GM21447 (cell line): Measurements from ENCODE around the gene ZNF134.

Experiments
- ATAC-seq: cut with Tn5 transposase; IDR thresholded peaks from one replicate; pipeline ENCODE4 v1.9.1; 2021; ENCODE audit not compliant: unreplicated experiment

ZNF134 gene

DNA sequence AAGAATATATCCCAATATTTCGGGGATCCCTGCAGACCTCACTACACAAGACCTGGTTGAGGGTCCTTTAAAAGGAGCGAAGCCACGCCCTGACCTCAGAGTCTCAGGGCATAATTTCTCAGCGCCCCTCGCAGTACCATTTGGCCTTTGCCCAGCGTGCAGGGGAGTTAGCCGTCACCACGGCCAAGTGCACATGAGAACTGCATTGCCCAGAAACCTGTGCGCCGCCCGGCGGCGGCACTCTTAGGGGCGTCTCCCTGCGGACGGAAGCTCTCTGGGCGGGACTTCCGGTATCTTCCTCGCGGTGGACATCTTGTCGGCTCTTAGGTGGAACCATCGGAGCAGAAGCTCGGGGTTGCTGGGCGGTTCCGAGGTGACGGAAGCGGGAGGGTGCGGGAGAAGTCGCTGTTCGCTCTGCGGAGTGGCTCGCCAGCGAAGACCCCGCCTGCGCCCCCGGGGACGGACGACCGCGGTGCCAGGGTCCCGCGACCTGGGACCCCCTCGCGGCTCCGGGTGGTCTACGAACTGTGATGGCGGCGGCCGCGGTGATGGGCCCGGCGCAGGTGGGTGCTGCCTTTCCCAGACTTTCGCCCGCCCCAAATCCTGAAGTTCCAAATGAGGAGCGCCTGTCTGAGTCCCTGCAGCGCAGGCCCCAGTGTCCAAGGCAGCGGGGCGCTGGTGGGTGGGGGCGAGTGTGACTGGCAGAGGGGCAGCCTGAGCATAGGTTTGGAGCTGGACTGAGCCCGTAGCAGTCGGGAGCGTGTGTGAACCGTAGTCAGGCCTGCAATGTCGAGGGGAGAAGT is at the start of gene ZNF134:
TSS of gene ZNF134 (plus strand) at position 302 of the 803 bp plus-strand sequence. CDS start 5,227 bp downstream, outside the sequence.
- peak; percentile 97 for ATAC-seq

DNA sequence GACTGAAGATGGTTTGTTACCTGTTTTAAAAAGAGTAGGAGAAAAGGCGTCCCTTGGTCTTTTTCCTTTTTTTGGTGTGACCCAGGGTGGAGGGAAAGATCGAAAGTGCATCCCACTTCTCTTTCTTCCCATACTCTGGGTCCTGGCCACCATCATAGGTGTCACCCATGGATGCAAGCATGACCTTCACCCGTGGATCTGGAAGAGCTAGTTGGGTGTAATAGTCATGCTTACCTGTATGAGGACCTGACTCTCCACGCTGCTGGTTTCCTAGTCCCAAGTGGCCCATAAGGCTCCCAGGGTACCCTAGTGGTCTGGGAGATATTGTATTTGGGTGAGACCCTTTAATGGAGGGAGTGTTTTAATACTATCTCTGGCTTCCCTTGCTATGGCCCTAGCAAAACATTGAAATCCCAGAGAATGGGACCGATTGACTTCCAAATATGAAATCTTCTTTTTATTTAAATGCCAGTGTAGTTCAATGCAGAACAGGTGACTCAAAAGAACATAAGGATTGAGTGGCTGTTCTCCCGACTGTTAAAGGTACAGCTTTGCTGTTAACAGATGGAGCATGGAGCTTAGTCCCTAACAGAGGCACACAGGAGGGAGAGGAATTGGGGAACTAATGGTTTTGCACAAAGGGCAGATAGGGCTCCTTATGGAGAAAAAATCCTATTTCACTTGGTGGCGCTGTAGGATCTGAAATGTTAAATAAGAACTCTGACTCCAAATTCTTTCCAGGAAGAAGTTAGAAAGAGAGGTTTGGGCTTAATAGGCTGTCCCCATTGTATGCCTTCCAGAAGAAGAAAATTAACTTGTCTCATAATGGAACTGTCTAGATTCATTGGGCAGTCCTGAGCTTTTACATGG is 47.4 kb upstream of the ZNF134 start:
- no peak for ATAC-seq

DNA sequence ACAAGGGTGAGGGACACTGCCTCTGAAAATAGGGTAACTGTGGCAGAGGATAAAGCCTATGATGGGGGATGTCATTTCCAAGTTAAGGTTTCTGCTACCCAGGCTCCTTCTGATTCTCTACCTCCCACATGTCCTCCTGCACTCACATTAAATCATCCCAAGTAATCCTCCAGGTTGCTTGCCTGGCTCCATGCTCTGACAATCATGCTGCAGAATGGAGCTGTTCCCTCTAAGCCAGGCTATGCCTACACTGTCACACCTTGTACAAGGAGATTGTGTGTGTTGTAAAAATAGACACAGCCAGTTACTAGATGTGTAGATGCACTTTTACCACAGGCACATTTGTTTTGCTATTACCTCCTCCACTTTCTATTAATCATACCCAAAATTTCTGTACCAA is 43.3 kb upstream of the ZNF134 start:
- ATAC-seq, result no peak

DNA sequence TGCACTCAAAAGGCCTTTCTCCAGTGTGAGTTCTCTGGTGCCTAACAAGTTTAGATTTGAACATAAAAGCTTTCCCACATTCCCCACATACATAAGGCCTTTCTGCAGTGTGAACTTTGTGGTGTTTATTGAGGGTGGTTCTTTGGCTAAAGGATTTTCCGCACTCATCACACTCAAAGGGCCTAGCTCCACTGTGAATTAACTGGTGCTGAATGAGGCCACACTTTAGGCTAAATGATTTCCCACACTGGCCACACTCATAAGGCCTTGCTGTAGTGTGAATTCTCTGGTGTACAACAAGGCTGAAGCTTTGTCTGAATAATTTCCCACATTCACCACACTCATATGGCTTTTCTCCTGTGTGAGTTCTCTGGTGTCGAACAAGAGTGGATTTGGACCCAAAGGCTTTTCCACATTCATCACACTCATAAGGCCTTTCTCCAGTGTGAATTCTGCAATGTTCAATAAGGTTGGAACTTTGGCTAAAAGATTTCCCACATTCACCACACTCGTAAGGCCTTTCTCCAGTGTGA is 41.6 kb upstream of the ZNF134 start:
- no peak for ATAC-seq

DNA sequence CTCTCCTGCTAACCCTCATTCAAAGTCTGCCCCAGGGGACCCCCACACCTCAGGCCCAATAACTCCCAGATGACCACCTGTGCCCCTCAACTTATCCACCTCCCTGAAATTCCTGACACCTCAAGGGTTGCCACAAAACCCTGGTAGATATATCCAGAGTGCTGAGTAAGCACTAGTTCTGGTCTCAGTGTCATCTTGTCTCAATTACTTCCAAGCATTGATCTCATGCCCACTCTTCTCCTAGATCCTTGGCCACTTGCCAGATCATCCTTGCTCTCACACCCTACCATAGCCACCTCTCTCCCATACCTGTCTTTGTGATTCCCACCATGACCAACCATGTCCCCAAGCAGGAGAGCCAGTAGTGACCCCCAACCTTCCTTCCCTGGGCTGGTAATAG is 37.4 kb upstream of the ZNF134 start:
- ATAC-seq, result no peak

DNA sequence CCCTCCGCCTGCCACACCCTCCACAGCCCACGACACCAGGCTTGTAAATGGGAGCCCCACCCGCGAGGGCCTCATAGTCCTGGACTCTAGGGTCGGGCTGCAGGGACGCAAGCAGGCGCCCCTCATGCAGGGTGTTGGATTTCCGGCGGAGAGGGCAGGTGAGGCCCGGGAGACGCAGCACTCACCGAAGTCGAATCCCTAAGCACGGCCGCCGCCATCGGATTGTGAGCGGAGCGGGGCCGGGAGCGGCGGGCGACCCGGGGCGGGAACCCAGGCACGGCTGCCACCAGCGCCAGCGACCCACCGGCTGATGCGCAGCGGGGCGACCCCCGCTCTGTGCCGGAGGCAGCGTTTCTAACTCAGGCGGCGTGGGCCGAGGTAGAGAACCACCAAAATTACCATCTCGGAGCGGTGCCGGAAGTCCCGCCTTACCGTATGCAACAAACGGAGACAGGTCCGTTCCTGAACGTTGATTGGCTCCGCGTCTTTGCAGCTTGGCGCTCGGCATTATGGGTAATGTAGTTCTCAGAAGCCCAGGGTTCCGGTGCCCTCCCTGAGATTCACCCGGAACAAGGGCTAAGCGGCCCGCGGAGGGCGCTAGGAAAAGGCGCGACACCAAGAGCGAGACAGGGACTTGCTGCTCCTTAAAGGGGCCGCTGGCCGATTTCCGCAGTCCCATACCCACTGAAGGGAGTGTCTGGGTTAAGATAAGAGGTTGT is 35.4 kb upstream of the ZNF134 start, which contains the start of gene ZNF416:
TSS of gene ZNF416 (minus strand) at position 425 of the 719 bp plus-strand sequence. CDS start at position 218, 207 bp downstream.
- ATAC-seq, result peak; percentile 92

DNA sequence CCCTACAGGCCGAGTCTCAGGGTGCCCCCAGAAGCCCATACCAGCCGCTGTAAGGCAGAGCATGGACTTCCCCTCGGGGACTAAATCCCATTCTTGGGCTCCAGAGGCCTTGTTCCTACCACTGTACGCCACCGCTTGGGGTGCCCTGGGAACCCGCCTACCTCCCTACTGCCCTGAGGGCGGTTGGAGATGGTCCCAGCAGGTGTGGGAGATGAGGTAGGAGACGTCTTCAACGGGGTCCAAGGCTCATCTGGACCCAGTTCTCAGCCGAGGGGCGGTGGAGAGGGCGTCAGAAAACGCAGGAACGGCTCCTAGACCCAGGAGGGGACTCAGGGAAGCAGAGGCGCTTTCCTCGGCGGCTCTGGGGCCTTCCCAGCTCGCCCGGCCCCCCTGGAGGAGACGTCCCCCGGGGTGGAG is 30.9 kb upstream of the ZNF134 start:
- no peak for ATAC-seq

DNA sequence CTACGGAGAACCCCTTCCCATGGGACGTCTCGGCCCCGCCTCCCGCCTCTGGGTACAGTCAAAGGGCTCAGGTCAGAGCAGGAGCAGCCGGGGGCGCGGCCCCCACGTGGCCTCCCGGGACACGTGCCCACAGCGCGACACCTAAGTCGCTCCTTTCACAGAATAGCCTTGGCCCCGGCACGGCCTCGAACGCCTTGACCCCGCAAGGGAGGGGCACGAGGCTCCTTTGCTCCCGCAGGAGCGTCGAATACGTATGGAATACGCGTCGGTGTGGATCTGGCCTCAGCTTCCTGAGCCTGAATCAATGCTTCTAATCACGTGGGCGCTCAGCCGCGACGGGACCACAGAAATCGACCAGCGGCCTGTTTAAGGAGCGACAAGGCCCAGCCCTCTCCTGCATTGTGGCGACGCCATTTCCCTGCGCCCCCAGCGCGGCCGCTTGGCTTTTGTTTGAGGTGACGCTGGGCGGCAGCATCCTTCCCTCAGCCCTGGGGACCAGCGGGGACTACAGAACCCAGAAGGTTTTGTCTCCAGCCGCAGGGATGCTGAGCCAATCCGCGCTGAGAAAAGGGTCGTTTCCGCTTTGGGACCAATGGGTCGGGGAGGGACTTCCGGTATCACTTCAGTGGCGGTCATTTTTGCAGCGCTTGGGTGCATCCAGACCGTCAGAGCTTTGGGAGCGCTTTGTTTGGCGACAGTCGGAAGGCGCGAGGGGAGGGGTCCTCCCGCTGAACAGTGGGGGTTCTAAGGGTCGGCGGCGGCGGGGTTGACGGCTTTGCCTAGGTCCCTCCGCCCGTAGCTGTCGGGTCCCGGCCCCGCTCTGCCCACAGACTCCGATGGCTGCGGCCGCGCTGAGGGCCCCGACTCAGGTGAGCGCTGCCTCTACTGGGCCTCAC is 30.3 kb upstream of the ZNF134 start, which contains the start of gene ZIK1:
TSS of gene ZIK1 (plus strand) at position 625 of the 896 bp plus-strand sequence. CDS start at position 837, 212 bp downstream.
- peak; percentile 85 for ATAC-seq

DNA sequence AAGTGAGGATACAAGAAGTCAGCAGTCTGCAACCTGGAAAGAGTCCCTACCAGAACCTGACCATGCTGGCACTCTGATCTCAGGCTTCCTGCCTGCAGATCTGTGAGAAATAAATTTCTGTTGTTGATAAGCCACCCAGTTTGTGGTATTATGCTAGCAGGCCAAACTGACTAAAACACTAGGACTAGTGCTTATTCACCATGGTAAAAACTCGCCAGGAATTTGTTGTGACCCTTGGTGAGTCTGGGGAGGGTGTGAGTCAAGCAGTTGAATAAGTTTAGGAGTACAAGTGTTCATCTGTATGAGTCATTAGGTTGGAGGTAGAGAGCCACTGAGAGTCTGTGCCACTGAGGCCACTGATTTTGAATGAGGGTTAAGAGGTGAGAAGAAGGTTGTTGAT is 26.5 kb upstream of the ZNF134 start:
- no peak for ATAC-seq

DNA sequence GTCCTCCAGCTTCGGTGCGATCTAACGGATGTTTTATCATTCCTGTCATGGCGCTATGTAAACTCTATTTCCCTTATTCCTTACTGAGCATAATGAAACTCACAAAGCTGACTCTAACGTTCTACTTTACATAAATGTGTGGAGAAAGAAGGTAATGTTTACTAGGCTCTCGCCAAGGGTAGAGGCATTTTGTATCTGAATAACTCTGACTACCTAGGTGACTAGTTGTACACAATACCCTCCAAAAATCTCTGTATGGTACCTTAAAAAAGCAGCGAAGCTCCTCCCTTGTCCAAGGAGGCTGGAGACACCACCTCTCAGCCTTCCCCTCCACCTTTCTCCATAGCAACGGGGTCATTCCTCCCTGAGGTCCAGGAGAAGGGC is 14.7 kb upstream of the ZNF134 start:
- no peak for ATAC-seq

DNA sequence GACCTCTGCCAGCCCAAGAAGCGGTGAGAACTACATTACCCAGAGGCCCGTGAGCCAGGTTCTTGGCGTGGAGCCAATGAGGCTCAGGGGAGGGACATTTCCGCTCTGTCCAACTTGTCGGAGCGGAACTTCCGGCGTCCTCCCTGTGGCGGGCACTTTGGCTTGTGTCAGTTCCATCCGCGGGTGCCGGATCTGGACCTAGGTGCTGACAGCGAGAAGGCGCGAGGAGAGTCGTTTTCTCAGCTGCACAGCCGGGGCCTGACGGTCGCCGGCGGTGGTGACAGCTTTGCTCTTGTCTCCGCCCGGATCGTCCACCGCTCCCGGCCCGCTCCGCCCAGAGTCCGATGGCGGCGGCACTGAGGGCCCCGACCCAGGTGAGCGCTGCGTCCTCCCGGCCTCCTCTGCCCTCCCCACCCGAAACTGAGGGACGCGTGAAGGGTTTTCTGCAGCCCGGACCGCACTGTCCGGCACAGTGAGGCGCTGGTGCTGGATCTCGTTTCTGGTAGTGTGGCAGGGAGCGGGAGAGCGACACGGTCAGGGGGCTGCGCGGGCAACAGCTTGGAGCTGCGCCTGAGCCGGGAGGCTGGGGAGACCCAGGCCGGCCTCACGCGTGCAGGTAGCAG is 14.2 kb upstream of the ZNF134 start, which contains the start of gene ZNF530:
TSS of gene ZNF530 (plus strand) at position 125 of the 623 bp plus-strand sequence. CDS start 4,461 bp downstream, outside the sequence.
- peak; percentile 97 for ATAC-seq

DNA sequence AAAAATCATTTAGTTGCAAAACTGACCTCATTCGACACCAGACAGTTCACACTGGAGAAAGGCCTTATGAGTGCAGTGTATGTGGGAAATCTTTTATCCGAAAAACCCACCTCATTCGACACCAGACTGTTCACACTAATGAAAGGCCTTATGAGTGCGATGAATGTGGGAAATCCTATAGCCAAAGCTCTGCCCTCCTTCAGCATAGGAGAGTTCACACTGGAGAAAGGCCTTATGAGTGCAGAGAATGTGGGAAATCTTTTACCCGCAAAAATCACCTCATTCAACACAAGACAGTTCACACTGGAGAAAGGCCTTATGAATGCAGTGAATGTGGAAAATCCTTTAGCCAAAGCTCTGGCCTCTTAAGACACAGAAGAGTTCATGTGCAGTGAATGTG is 7.1 kb upstream of the ZNF134 start:
- no peak for ATAC-seq

DNA sequence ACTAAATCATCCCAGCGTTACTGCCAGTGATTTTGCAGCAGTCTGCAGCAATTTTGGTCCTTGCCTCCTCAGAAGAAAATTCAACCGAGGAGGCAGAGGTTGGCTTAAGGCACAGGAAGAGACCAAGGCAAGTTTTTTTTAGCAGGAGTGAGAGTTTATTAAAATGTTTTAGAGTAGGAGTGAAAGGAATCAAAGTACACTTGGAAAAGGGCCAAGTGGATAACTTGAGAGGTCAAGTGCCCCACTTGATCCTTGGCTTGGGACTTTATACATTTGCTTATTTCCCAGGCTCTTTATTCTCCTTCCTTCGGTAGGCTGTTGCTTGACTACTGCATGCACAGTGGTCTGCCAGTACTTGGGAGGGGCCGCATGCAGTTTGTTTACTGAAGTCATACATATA is 2.9 kb upstream of the ZNF134 start:
- ATAC-seq, result no peak

DNA sequence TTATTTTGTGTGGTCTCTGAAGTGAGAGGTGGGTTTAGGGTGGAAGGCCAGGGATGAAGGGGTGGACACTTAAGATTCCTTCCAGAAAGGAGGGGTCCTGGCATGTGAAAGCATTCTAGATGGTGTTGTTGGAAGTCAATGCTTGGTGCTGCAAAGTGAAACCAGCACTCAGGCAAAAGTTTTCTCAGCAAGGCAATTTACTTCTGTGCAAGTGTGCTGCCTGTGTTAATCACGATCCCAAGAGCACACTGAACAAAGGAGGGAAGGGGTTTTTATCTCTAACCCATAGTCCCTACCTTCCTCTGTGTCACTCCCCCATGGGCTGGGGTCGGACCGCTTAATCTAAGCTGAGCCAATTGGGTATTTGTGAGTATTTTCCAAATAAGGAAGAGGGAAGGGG is 1.3 kb downstream of the ZNF134 start:
- ATAC-seq, result no peak

DNA sequence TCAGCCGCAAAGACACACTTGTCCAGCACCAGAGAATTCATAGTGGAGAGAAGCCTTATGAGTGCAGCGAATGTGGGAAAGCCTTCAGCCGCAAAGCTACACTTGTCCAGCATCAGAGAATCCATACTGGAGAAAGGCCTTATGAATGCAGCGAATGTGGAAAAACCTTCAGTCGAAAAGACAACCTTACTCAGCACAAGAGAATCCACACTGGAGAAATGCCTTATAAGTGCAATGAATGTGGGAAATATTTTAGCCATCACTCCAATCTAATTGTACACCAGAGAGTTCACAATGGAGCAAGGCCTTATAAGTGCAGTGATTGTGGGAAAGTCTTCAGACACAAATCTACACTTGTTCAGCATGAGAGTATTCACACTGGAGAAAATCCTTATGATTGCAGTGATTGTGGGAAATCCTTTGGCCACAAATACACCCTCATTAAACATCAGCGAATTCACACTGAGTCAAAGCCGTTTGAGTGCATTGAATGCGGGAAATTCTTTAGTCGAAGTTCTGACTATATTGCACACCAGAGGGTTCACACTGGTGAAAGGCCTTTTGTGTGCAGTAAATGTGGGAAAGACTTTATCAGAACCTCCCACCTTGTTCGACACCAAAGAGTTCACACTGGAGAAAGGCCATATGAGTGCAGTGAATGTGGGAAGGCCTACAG is 6.8 kb downstream of the ZNF134 start:
- no peak for ATAC-seq

DNA sequence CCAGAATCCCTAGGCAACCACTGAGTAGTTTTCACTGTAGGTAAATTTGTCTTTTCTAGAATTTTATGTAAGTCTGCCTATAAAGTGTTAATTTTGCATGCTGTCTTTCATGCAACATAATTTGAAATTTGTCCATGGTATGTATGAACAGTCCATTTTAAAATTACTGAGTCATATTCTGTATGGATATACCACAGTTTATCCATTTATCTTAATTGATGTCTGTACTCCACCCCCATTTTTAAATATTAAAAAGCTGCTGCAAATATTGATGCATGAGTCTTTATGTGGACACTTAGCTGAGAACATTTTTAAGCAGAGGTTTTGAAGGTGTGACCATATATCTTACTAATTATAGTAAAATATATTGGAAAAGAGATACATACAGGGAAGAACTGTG is 9.0 kb downstream of the ZNF134 start:
- ATAC-seq, result no peak

DNA sequence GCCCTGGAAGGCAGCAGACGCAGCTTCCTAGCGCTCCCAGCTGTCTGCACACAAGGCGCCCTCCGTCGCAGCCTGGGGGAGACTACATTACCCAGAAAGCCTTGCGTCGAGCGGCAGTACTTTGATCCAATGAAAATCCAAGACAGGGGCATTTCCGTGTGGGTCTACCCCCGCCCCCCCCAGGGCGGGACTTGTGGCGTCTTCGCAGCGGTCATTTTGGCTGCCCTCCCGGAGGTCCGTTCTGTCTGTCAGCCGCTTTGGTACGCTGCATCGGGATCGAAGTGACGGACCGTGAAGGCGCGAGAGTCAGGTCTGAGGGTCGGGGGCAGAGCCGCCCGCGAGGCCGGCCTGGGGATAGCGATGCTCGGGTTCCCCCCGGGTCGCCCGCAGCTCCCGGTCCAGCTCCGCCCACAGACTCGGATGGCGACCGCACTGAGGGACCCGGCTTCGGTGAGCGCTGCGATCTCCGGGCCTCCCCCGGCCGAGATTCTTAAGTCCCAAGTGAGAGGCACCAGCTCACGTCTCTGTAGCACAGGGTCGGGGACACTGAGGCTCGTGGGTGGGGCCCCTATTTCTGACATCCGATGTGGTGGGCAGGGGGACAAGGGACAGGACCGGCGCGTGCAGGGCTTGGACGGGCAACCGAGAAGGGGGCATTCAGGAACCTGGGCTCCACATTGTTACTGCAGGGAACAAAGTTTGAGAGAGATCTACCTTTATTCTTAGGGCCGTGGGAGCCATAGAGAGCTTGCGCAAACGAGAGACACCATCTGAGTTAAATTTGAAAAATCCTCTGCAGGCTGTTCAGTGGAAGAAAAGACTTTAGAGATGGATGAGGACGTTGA is 19.2 kb downstream of the ZNF134 start, which contains the start of gene ZNF211:
TSS of gene ZNF211 (plus strand) at position 182 of the 845 bp plus-strand sequence. CDS start at position 361, 179 bp downstream.
- ATAC-seq, result peak; percentile 96

DNA sequence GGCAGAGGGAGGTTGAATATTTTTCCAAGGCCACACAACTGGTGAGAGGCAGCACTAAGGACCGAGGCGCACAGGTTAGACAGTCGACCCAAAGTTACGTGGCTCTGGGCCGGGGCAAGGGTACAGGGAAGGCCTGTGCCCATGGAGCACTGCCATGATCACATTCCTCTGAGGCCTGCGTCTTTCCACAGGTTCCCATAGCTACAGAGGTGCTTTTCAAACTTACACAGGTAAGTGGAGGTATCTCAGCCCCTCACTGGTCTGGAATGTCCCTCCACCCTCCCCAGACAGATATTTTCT is 19.7 kb downstream of the ZNF134 start:
- ATAC-seq, result no peak
